OCI-M2 (cell line): ENCODE data around the gene STH.

Experiments
- DNase-seq: peaks from one replicate; lab custom pipeline; 2025; ENCODE audit not compliant: unreplicated experiment; lab: John Stamatoyannopoulos, UW

Gene STH

GRCh38 chr17:45983614-45984310 is 15.3 kb upstream of the STH start:
- DNase-seq = no peak

- DNase-seq = no peak
Observed at GRCh38 chr17:45984368-45984767, 14.7 kb upstream of the STH start.

GRCh38 chr17:45985447-45985846 is 13.6 kb upstream of the STH start:
- no peak for DNase-seq

GRCh38 chr17:45986056-45986455 is 13.0 kb upstream of the STH start:
- DNase-seq = no peak

GRCh38 chr17:45987706-45988105 is 11.3 kb upstream of the STH start:
- no peak for DNase-seq

- DNase-seq = no peak
Observed at GRCh38 chr17:45989759-45990158, 9.3 kb upstream of the STH start.

- DNase-seq = no peak
Observed at GRCh38 chr17:45990886-45991285, 8.2 kb upstream of the STH start.

GRCh38 chr17:45991341-45991740 is 7.7 kb upstream of the STH start:
- no peak for DNase-seq

- DNase-seq = no peak
Observed at GRCh38 chr17:45992175-45992574, 6.9 kb upstream of the STH start.

- DNase-seq = no peak
Observed at GRCh38 chr17:45992904-45993303, 6.1 kb upstream of the STH start.

GRCh38 chr17:45993962-45994627 is 5.0 kb upstream of the STH start:
- no peak for DNase-seq

- DNase-seq = no peak
Observed at GRCh38 chr17:45994987-45995386, 4.1 kb upstream of the STH start.

- DNase-seq = no peak
Observed at GRCh38 chr17:45995627-45996270, 3.3 kb upstream of the STH start.

GRCh38 chr17:45996282-45996937 is 2.6 kb upstream of the STH start:
- no peak for DNase-seq

- no peak for DNase-seq
Observed at GRCh38 chr17:45997166-45997565, 1.9 kb upstream of the STH start.

GRCh38 chr17:45997624-45998023 is 1.4 kb upstream of the STH start:
- no peak for DNase-seq

- DNase-seq = no peak
Observed at GRCh38 chr17:45999900-46000290, 845 bp downstream of the STH start.

GRCh38 chr17:46000292-46000691 is 1.2 kb downstream of the STH start:
- no peak for DNase-seq

- no peak for DNase-seq
Observed at GRCh38 chr17:46000757-46001156, 1.7 kb downstream of the STH start.

- no peak for DNase-seq
Observed at GRCh38 chr17:46001390-46002310, 2.6 kb downstream of the STH start.
